GM12801 (cell line): ENCODE measurements around the gene SLC9A6.

Experiments
- TF ChIP-seq, protein P1 (sequence below): IDR thresholded peaks from one replicate; pipeline ENCODE4 v1.5.1; 2011; ENCODE audit warnings: control low read depth; ENCODE audit not compliant: insufficient read length; ENCODE audit errors: extremely low read depth

The SLC9A6 gene

DNA sequence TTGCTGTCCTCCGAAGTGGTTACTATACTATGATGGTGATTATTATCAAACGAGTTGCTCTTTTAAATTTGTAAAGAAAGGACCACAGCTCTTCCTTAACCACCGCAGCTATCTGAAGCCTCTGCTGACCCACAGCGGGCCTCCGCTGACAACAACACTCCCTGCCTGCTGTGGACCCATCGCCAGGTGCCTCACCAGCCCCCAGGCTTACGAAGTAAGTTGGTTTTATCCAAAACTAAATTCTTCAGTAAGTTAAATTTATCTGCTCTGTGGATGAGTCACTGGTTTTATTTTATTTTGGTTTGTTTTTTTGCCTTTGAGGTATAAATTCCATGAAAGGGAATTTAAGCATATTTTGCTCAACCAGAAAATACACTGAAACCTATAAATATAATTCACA, 54.7 kb downstream of the SLC9A6 start:
- TF ChIP-seq, protein P1, sequence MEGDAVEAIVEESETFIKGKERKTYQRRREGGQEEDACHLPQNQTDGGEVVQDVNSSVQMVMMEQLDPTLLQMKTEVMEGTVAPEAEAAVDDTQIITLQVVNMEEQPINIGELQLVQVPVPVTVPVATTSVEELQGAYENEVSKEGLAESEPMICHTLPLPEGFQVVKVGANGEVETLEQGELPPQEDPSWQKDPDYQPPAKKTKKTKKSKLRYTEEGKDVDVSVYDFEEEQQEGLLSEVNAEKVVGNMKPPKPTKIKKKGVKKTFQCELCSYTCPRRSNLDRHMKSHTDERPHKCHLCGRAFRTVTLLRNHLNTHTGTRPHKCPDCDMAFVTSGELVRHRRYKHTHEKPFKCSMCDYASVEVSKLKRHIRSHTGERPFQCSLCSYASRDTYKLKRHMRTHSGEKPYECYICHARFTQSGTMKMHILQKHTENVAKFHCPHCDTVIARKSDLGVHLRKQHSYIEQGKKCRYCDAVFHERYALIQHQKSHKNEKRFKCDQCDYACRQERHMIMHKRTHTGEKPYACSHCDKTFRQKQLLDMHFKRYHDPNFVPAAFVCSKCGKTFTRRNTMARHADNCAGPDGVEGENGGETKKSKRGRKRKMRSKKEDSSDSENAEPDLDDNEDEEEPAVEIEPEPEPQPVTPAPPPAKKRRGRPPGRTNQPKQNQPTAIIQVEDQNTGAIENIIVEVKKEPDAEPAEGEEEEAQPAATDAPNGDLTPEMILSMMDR, result no peak

DNA sequence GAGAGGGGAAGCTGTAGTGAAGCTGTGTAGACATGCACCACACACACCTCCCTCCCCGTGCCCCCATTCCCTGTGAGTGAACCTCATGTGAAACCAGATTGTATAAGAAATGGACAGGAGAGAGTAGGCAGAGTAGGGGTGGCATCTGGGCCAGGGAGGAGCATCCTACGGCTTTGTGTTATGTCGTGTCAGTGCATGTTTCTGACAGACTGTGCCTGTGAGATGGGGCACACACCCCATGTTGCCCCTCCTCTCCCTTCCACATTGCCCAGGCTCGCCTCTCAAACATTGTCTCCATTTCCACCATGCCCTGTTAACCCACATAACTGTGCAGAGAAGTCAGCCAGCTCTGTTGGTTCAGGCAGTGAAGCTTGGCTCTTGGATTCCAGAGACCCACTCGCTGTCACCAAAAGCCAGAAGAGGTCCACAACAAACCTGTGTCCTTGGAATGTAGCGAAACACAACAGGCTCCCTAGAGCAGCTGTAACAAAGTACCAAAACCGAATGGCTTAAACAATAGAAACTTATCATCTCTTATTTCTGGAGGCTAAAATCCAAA, 56.1 kb downstream of the SLC9A6 start:
- TF ChIP-seq, protein P1, result no peak

DNA sequence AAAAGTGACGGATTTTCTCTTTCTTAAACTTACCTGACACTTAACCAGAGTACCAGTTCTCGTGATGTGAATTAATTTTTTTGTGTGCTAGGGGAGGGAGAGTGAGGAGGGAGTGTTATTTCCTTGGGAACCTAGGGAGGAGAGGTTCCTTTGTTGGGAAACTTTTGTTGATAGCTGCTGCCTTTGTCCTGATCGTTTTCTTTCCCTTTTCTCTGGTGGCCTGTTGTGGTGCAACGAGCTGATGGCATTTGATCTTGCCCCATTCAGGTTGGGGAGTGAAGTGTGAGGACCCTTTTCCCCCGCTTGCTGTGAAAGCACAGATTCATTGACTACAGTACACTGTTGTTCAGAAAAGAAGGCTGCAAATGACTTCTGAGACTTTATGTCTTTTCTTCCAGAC, 59.8 kb downstream of the SLC9A6 start:
- TF ChIP-seq, protein P1, result no peak

DNA sequence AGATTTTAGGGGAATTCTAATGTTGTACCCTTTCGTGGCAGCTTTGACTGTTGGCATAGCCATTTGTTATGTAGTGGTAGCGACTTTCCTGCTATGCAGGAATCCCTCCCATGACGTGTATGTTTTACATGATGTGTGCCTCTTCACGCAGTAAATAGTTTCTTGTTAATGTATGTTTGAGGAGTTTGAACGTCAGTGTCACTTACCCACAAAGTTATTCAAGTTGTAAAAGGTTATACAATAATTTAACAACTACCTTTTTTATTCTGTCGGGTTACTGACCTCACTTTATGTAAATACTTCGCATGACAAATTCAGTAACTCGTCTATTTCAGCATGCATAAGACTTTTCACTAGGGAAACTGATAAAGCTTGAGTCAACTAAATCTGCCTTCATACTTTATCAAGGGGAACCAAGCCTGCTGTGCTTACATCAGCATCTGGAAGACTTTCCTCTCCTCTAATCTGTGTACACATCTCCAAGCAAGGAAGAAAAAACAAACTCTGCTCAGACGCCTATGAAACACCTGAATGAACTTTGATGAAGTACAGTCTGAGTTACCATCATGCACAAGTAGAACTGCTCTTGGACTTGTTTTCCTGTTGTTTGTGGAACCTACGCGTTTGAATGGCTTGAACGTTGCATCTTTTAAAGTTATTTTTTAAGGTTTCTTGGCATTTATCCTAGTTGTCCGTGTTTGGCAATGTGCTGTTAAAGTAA, 61.2 kb downstream of the SLC9A6 start:
- TF ChIP-seq, protein P1, result no peak

DNA sequence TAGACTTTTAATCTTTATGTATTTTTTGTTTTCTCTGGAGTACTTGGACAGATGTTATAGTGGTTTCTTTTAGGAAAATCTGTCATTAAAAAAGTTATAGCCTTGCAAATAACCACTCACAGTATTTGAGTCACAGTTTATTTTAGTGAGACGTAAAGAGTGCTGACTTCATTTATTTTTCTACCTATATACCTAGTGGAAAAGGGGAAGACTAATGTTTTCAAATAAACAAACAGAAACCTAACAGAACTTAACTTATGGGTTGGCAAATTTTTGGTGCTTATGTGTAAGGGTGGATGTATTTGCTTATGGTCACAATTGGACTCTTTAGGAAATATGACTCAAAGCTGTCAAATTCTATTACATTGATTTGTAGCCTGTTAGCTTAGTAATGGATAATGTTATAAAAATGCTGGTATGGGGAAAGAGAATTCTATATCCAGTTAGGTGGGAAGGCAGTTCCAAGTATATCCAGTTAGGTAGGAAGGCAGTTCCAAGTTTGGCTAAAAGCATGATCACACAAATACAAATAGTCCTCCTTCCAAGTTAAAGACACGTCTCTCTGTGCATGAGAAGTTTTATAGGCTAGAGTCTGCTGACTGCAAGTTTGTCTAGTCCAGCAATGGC, 61.9 kb downstream of the SLC9A6 start:
- TF ChIP-seq, protein P1, result no peak

DNA sequence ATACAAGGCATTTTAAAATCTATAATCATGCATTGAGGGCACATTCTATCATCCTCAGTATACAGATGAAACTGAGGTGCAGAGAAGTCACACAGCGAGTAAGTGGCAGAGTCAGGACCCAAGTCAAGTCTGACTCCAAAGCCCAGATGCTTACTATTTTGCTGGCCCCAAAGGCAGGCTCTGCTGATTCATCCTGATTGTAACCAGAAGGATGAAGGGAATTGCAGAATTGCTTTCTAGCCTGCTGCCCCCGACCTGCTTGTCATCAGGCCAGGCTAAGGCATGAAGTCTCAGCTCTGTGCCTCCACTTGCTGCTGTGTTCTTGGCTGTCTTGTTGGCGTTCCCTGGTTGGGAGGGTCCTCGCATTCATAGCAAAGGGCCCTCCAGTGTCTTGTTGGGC, 62.7 kb downstream of the SLC9A6 start:
- TF ChIP-seq, protein P1, result no peak

DNA sequence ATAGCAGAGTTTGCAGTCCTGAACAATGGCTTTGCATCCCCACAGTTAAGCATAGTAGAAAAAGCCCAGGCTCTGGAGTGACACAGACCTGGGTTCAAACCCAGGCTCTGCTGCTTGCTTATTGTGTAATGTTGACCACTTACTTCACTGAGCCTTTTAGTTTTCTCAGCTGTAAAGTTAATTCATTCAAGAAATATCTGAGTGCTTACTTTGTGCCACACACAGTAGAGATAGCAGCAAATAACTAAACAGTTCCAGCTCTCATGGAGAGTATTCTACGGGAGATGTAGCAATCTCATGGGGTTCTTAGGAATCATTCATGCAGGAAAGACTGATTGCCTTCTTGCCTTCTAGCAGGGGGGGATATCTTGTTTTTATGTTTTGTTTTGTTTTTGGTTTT, 63.2 kb downstream of the SLC9A6 start:
- TF ChIP-seq, protein P1, result no peak
